HEK293 (cell line): ENCODE results near the gene ACTN3.

ENCODE experiments used
- CTCF ChIA-PET: fragments of 350-600 bp; formaldehyde crosslinking; extraction: SDS; loops from one replicate; lab custom pipeline; 2021; ENCODE audit warnings: antibody characterized with exemption; lab: Yijun Ruan, JAX
- POLR2A ChIA-PET: fragments of 300-600 bp; formaldehyde crosslinking; extraction: SDS; loops from one replicate; lab custom pipeline; 2020; ENCODE audit warnings: antibody characterized with exemption, inconsistent platforms; lab: Yijun Ruan, JAX
- H3K27ac ChIP-seq: fragments of 200-500 bp; sonication (Bioruptor generic); 2 replicates; pipeline ENCODE4 v1.5.1; 2014; ENCODE audit warnings: low read depth, low read length, control low read depth, inconsistent platforms; ENCODE audit errors: extremely low read depth
- H3K36me3 ChIP-seq, 2 experiments: fragments of 200-500 bp in 1 of 2; sonication (Bioruptor generic) in 1 of 2; 1 replicate in 1 of 2; 2 replicates in 1 of 2; pipeline ENCODE4 v1.5.1; 2014 to 2017; ENCODE audit warnings: inconsistent platforms in 2 of 2, low read length in 2 of 2; ENCODE audit not compliant: control insufficient read depth in 2 of 2, insufficient read depth in 1 of 2
- H3K4me1 ChIP-seq: fragments of 200-500 bp; sonication (Bioruptor generic); 2 replicates; pipeline ENCODE4 v1.5.1; 2014; ENCODE audit warnings: mild to moderate bottlenecking, low read length, inconsistent platforms; ENCODE audit not compliant: control insufficient read depth, insufficient read depth
- H3K4me3 ChIP-seq: 2 replicates; pipeline ENCODE4 v1.5.1; 2011; ENCODE audit warnings: low read depth, mild to moderate bottlenecking, control low read depth, low read length, moderate library complexity
- H3K9me3 ChIP-seq: fragments of 200-500 bp; sonication (Bioruptor generic); 2 replicates; pipeline ENCODE4 v1.5.1; 2014; ENCODE audit warnings: low read depth, low read length, inconsistent platforms; ENCODE audit not compliant: control insufficient read depth, insufficient read depth
- GLIS1 ChIP-seq: fragments of 450-650 bp; formaldehyde crosslinking; IDR thresholded peaks from 2 replicates; pipeline ENCODE4 v1.5.1; 2016; ENCODE audit warnings: missing biosample characterization, missing genetic modification characterization
- HOXD13 ChIP-seq: sonication (generic); formaldehyde crosslinking; IDR thresholded peaks from 2 replicates; pipeline ENCODE4 v1.8.0; 2022; ENCODE audit warnings: missing genetic modification reagents, borderline replicate concordance
- YY2 ChIP-seq: fragments of 450-650 bp; formaldehyde crosslinking; IDR thresholded peaks from 2 replicates; pipeline ENCODE4 v1.5.1; 2016; ENCODE audit warnings: missing biosample characterization, missing genetic modification characterization
- ZBTB48 ChIP-seq: fragments of 450-650 bp; formaldehyde crosslinking; IDR thresholded peaks from 2 replicates; pipeline ENCODE4 v1.5.1; 2016; ENCODE audit warnings: missing biosample characterization, missing genetic modification characterization
- ZFHX2 ChIP-seq: fragments of 450-650 bp; formaldehyde crosslinking; conservative IDR thresholded peaks from 2 replicates; pipeline ENCODE4 v1.5.1; 2016; ENCODE audit warnings: missing biosample characterization, missing genetic modification characterization
- ZFP41 ChIP-seq: fragments of 450-650 bp; formaldehyde crosslinking; IDR thresholded peaks from 2 replicates; pipeline ENCODE4 v1.5.1; 2016; ENCODE audit warnings: missing biosample characterization, missing genetic modification characterization, borderline replicate concordance
- ZNF121 ChIP-seq: fragments of 450-650 bp; formaldehyde crosslinking; IDR thresholded peaks from 2 replicates; pipeline ENCODE4 v1.5.1; 2016; ENCODE audit warnings: missing biosample characterization, missing genetic modification characterization
- ZNF138 ChIP-seq: fragments of 450-650 bp; formaldehyde crosslinking; IDR thresholded peaks from 2 replicates; pipeline ENCODE4 v1.5.1; 2016; ENCODE audit warnings: missing biosample characterization, missing genetic modification characterization, borderline replicate concordance
- ZNF155 ChIP-seq: fragments of 450-650 bp; formaldehyde crosslinking; IDR thresholded peaks from 2 replicates; pipeline ENCODE4 v1.5.1; 2016; ENCODE audit warnings: missing biosample characterization, missing genetic modification characterization
- ZNF335 ChIP-seq: fragments of 450-650 bp; formaldehyde crosslinking; conservative IDR thresholded peaks from 2 replicates; pipeline ENCODE4 v1.5.1; 2016; ENCODE audit warnings: missing biosample characterization, missing genetic modification characterization
- ZNF433 ChIP-seq: fragments of 450-650 bp; formaldehyde crosslinking; IDR thresholded peaks from 2 replicates; pipeline ENCODE4 v1.5.1; 2016; ENCODE audit warnings: missing biosample characterization, missing genetic modification characterization, low read depth
- ZNF529 ChIP-seq: fragments of 450-650 bp; formaldehyde crosslinking; IDR thresholded peaks from 2 replicates; pipeline ENCODE4 v1.5.1; 2017; ENCODE audit warnings: missing genetic modification characterization, missing biosample characterization; ENCODE audit not compliant: insufficient replicate concordance
- ZNF600 ChIP-seq: fragments of 450-650 bp; formaldehyde crosslinking; IDR thresholded peaks from 2 replicates; pipeline ENCODE4 v1.5.1; 2016; ENCODE audit warnings: missing biosample characterization, missing genetic modification characterization
- ZNF837 ChIP-seq: fragments of 450-650 bp; formaldehyde crosslinking; IDR thresholded peaks from 2 replicates; pipeline ENCODE4 v1.5.1; 2016; ENCODE audit warnings: missing biosample characterization, missing genetic modification characterization
- TF ChIP-seq, protein P1 (sequence below): fragments of 450-650 bp; formaldehyde crosslinking; IDR thresholded peaks from 2 replicates; pipeline ENCODE4 v1.5.1; 2016; ENCODE audit warnings: missing biosample characterization, missing genetic modification characterization
- TF ChIP-seq, protein P2 (sequence below): fragments of 450-650 bp; formaldehyde crosslinking; IDR thresholded peaks from 2 replicates; pipeline ENCODE4 v1.5.1; 2016; ENCODE audit warnings: missing biosample characterization, missing genetic modification characterization
- TF ChIP-seq, protein P3 (sequence below): fragments of 450-650 bp; formaldehyde crosslinking; IDR thresholded peaks from 2 replicates; pipeline ENCODE4 v1.5.1; 2017; ENCODE audit warnings: missing biosample characterization, missing genetic modification characterization

ACTN3 gene

DNA sequence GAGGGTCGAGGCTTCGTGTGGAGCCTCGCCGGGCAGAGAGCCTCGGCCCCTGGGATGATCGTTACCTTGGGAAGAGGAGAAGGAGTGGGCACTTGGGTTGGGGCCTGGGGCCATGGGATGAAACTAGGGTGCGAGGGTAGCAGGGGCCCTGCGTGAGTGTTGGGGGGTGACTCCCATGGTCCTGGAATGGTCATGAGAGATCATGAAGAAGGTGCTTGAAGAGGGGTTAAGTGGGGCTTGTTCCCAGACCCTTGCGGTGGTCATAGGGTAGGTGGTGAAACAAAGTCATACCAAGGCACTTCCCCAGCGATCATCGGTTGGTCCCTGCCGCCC lies 46.6 kb downstream of the ACTN3 start (continued):
- TF ChIP-seq ZNF600 (tag by site-specific recombination): peak; percentile 47; the same call in 1 of the 2 replicates
- TF ChIP-seq ZNF155 (tag by site-specific recombination): no peak
- TF ChIP-seq ZNF433: no peak
- TF ChIP-seq ZNF335 (tag by site-specific recombination): no peak
- no peak for TF ChIP-seq ZFP41 (tag by site-specific recombination)
- TF ChIP-seq, protein P1, sequence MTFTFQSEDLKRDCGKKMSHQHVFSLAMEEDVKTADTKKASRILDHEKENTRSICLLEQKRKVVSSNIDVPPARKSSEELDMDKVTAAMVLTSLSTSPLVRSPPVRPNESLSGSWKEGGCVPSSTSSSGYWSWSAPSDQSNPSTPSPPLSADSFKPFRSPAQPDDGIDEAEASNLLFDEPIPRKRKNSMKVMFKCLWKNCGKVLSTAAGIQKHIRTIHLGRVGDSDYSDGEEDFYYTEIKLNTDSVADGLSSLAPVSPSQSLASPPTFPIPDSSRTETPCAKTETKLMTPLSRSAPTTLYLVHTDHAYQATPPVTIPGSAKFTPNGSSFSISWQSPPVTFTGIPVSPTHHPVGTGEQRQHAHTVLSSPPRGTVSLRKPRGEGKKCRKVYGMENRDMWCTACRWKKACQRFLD (tag by site-specific recombination): no peak
- no peak for TF ChIP-seq YY2 (tag by site-specific recombination)
- TF ChIP-seq, protein P2, sequence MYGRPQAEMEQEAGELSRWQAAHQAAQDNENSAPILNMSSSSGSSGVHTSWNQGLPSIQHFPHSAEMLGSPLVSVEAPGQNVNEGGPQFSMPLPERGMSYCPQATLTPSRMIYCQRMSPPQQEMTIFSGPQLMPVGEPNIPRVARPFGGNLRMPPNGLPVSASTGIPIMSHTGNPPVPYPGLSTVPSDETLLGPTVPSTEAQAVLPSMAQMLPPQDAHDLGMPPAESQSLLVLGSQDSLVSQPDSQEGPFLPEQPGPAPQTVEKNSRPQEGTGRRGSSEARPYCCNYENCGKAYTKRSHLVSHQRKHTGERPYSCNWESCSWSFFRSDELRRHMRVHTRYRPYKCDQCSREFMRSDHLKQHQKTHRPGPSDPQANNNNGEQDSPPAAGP (tag by site-specific recombination): no peak; the same call in 1 of the 2 replicates
- TF ChIP-seq ZBTB48 (tag by site-specific recombination): peak; percentile 44; the same call in 1 of the 2 replicates

DNA sequence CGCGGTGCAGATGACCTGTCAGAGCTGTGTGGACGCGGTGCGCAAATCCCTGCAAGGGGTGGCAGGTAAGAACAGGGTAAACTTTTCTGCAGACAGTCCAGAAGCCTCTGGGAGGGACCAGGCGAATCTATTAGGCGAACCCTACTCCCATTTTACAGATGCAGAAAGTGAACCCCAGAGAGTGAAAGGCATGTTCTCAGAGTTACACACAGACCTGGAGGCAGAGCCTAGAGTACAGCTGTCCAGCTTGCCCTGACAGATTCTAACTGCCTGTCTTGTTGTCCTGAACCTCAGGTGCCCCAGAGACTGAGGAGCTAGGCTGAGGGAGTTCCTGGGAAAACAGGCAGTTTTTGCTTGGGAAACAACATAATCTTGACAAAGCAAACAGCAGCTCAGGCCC lies 46.9 kb downstream of the ACTN3 start:
- no peak for TF ChIP-seq ZNF837 (tag by site-specific recombination)
- ChIA-PET CTCF (interaction anchor here (0.6 to 2.2 kb wide), 6 partner anchors 16 to 85 kb away, joined by 4 to 16 read pairs (median 6); partner anchors contain the start of genes RBM4B and ZDHHC24), POLR2A (interaction anchor here (0.9 to 2.4 kb wide), 4 partner anchors 9 to 84 kb away, joined by 3 to 12 read pairs (median 4); partner anchors contain the start of genes ACTN3, RBM4B and ZDHHC24)
- no peaks in the 10 kb centered on the region for H3K9me3 ChIP-seq
- H3K27ac ChIP-seq: peak overlapping the region; percentile 11; the same call in 1 of the 2 replicates
- peak overlapping the region; percentile 67 for H3K4me3 ChIP-seq
- peaks cover 0 to 14% of the 10 kb centered on the region in 2 experiments; a peak in 2 of 3 replicates for H3K36me3 ChIP-seq
- H3K4me1 ChIP-seq: no peaks in the 10 kb centered on the region

DNA sequence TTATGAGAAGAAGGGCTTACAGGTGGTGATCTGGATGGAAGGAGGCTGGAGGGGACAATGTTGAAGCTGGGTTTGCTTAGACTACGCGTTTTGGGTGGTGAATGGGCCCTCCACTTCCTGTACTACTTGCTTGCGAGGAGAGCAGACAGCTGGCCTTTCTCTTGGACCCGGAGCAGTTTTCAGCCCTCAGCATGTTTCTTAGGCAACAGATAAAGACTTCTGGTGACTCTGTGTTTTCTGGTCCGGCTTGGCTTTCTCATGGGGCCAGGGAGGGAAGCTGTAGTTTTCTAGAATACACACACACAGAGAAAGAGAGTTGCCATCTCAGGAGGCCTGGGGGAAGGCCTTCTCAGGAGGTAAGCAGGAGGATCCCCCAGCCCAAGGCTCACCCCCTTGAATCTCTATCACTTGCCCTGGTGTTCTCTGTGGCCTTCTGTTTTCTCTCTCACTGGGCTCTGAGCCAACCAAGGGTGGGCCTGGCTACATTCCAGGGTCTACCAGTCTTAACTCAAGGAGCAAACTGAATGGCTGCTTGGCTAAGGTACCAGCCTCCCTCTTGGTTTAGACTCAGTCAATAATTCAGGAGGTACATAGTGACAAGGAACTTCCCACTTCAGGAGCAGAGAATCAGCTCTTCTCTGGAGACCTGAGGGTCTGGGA lies 48.7 kb downstream of the ACTN3 start:
- H3K4me1 ChIP-seq: no peaks in the 10 kb centered on the region
- peaks cover 4 to 31% of the 10 kb centered on the region in 2 experiments for H3K36me3 ChIP-seq
- CTCF ChIA-PET: interaction anchor here (0.6 to 2.2 kb wide), 6 partner anchors 17 to 1610 kb away, joined by 3 to 16 read pairs (median 4); partner anchors contain the start of gene RBM4B
- POLR2A ChIA-PET: interaction anchor here (0.5 to 3.1 kb wide), 8 partner anchors 10 to 90 kb away, joined by 3 to 32 read pairs (median 5); partner anchors contain the start of genes ACTN3, RBM14, RBM4 and RBM4B
- no peaks in the 10 kb centered on the region for H3K9me3 ChIP-seq
- TF ChIP-seq, protein P3, sequence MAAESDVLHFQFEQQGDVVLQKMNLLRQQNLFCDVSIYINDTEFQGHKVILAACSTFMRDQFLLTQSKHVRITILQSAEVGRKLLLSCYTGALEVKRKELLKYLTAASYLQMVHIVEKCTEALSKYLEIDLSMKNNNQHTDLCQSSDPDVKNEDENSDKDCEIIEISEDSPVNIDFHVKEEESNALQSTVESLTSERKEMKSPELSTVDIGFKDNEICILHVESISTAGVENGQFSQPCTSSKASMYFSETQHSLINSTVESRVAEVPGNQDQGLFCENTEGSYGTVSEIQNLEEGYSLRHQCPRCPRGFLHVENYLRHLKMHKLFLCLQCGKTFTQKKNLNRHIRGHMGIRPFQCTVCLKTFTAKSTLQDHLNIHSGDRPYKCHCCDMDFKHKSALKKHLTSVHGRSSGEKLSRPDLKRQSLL (tag by site-specific recombination): no peak
- TF ChIP-seq ZNF529 (tag by site-specific recombination) (no peak), ZNF121 (peak; percentile 46; the same call in 1 of the 2 replicates), HOXD13 (CRISPR knock-in tag) (no peak), GLIS1 (peak; percentile 62; the same call in 1 of the 2 replicates), ZNF138 (tag by site-specific recombination) (no peak), ZFHX2 (tag by site-specific recombination) (no peak)
- no peak overlapping the region for H3K27ac ChIP-seq
- H3K4me3 ChIP-seq: no peak overlapping the region
